Right lobe of liver (tissue), 6 donors: ENCODE results near the gene MCF2L2. TPM values are rescaled to one million over a fixed set of nuclear protein-coding genes. Genes with fewer than 3 reads are reported as not detected.
A peak's percentile ranks its signal among the peaks of the same experiment; 100 is the strongest.
"Not testable (repeated sequence)": the region's sequence is repeated elsewhere in the genome, so short reads cannot be mapped to it uniquely, and the experiment has no call there.

Experiments
- ATAC-seq, 4 donors: fragments of 200-7000 bp; cut with Tn5 transposase; one replicate each; pipeline ENCODE4 v1.9.1; 2020; ENCODE audit warnings: mild to moderate bottlenecking in 4 of 4, moderate library complexity in 4 of 4
- DNase-seq, 3 donors: peaks; one replicate each; pipeline ENCODE4 v3.0.0-alpha.2; 2020
- H3K27ac ChIP-seq, 3 donors: fragments of 200-600 bp; one replicate each; pipeline ENCODE4 v1.8.0; 2022
- H3K27me3 ChIP-seq, 2 donors: fragments of 200-600 bp; one replicate each; pipeline ENCODE4 v1.8.0; 2022
- H3K36me3 ChIP-seq, 4 donors: fragments of 200-600 bp; sonication (generic) in 1 of 4; one replicate each; pipeline versions ENCODE4 v1.5.1 to v1.8.0; 2017 to 2022; ENCODE audit warnings: control low read depth in 1 of 4
- H3K4me1 ChIP-seq, 4 donors: fragments of 200-600 bp; sonication (generic) in 1 of 4; one replicate each; pipeline versions ENCODE4 v1.5.1 to v1.8.0; 2017 to 2022; ENCODE audit warnings: control low read depth in 1 of 4
- H3K4me3 ChIP-seq, 3 donors: fragments of 200-600 bp; one replicate each; pipeline ENCODE4 v1.8.0; 2022
- H3K9me3 ChIP-seq, 4 donors: fragments of 200-600 bp; sonication (generic) in 1 of 4; one replicate each; pipeline versions ENCODE4 v1.5.1 to v1.8.0; 2017 to 2022; ENCODE audit warnings: control low read depth in 1 of 4
- POLR2A ChIP-seq: fragments of 450-650 bp; IDR thresholded peaks from one replicate; pipeline ENCODE4 v1.6.1; 2017; ENCODE audit warnings: antibody characterized with exemption, mild to moderate bottlenecking
- WGBS: methylation state at CpG from one replicate; pipeline ENCODE4 v1.1.6; 2018; ENCODE audit warnings: low coverage, low lambda C conversion rate; ENCODE audit not compliant: insufficient coverage; ENCODE audit errors: missing lambda C conversion rate; 5-methylcytosine and 5-hydroxymethylcytosine counted together
- intact Hi-C, 2 donors: fragments of 100-400 bp; cut with DNase I; formaldehyde crosslinking; loops; one replicate each; pipeline versions ENCODE4 v1.11.2 to v1.14.1; 2022
- total RNA-seq, 6 experiments: library from RNA; depleted of rRNA in 2 of 6; stranded (reverse); fragments of >200 nt in 2 of 6; fragmentation: NEBNext Ultra II Directional in 3 of 6; extraction: Animal tissue kit (Norgen Biotek cat#: 25700) in 3 of 6; gene quantifications; one replicate each; pipeline versions ENCODE4 v1.1.0 to v1.2.4, GENCODE V29; 2016 to 2023
- TF ChIP-seq, protein P1 (sequence below), 4 donors: fragments of 200-600 bp in 3 of 4; fragments of 450-650 bp in 1 of 4; IDR thresholded peaks; one replicate each; pipeline versions ENCODE4 v1.5.1 to v1.8.0; 2016 to 2022; ENCODE audit warnings: antibody characterized with exemption in 4 of 4, mild to moderate bottlenecking in 2 of 4
- donor health status: DM: no; HTN: yes; CAD: no.
- donor health status: DM: no; HTN: no; CAD: no.
- donor health status: DM: no; HTN: no; CAD: no.
- donor health status: DM: no; HTN: yes; CAD: no.
- donor health status: DM: no; HTN: yes; CAD: no.

The MCF2L2 gene
- total RNA-seq, 6 experiments from 2014 or later, result 0.07 to 0.19 (median 0.17) TPM; not detected in 1

DNA sequence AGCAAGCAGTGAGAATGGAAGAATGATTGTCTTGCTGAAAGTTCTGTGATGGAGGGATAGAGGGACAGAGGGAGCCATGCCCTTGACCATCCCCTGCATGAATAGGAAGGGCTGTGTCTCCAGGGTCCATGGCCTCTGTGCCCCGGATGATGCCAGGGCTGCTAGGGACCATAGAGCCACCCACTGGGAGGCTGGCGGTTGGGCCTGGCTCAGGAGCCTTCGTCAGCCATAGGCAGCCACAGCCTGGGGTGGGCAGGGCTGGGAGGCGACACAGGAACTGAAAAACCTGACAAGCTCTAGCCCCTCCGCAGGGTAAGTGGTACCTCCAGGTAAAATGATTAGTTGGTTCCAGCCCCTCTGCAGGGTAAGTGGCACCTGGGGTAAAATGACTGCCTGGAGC, 246.8 kb downstream of the MCF2L2 start:
- intact Hi-C loops, result loop anchor here (5.0 to 10.0 kb wide), 2 partner anchors 57 to 206 kb away; no protein-coding TSS in a partner anchor
- 100% methylated on average over 1 of the region's 5 CpGs for WGBS
- DNase-seq, result peak in 1 of 3 donors; percentile 39
- no peaks in the 10 kb centered on the region for H3K36me3 ChIP-seq
- peaks cover 5 to 13% of the 10 kb centered on the region in 2 donors for H3K27me3 ChIP-seq
- TF ChIP-seq POLR2A, result no peak
- TF ChIP-seq, protein P1, sequence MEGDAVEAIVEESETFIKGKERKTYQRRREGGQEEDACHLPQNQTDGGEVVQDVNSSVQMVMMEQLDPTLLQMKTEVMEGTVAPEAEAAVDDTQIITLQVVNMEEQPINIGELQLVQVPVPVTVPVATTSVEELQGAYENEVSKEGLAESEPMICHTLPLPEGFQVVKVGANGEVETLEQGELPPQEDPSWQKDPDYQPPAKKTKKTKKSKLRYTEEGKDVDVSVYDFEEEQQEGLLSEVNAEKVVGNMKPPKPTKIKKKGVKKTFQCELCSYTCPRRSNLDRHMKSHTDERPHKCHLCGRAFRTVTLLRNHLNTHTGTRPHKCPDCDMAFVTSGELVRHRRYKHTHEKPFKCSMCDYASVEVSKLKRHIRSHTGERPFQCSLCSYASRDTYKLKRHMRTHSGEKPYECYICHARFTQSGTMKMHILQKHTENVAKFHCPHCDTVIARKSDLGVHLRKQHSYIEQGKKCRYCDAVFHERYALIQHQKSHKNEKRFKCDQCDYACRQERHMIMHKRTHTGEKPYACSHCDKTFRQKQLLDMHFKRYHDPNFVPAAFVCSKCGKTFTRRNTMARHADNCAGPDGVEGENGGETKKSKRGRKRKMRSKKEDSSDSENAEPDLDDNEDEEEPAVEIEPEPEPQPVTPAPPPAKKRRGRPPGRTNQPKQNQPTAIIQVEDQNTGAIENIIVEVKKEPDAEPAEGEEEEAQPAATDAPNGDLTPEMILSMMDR (IDR thresholded peaks at IDR 0.05), result no peak
- ATAC-seq, result no peak
- no peaks in the 10 kb centered on the region for H3K9me3 ChIP-seq
- H3K4me3 ChIP-seq, result no peak overlapping the region
- H3K27ac ChIP-seq, result no peak overlapping the region
- peaks cover 0 to 8% (median 0%) of the 10 kb centered on the region in 4 donors for H3K4me1 ChIP-seq

DNA sequence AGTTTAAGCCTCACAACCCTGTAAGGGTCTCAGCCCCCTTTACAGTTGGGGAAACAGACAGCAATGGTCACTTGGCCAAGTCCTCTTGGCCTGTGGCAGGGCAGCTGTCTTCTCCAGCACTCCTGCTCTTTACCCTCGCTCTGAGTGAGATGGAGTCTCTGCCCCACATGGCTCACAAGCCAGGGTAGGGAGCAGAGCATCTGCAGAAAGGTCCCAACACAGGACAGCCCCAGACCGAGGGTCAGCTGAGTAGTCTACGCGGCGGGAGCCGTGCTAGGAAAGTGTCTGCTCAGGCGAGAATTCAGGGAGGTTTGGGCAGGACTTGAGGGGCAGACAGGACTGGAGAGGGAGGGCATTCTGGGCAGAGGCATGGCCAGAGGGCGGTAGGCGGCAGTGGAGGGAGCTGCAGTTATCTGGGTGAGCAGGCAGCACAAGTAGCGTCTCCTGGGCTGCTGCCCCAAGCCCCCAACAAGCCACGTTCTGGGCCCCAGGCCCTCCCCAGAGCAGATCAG, 247.6 kb downstream of the MCF2L2 start:
- 63% methylated on average over 5 of the region's 11 CpGs for WGBS
- Histone ChIP-seq H3K4me1 (peaks cover 0 to 8% (median 0%) of the 10 kb centered on the region in 4 donors), H3K36me3 (no peaks in the 10 kb centered on the region), H3K9me3 (no peaks in the 10 kb centered on the region), H3K27me3 (peaks cover 6 to 13% of the 10 kb centered on the region in 2 donors), H3K4me3 (no peak overlapping the region), H3K27ac (no peak overlapping the region)
- TF ChIP-seq, protein P1 (IDR thresholded peaks at IDR 0.05), result no peak
- no peak for TF ChIP-seq POLR2A
- intact Hi-C loops, result loop anchor here (5.0 to 10.0 kb wide), 2 partner anchors 56 to 206 kb away; no protein-coding TSS in a partner anchor
- DNase-seq (peak in 1 of 3 donors; percentile 36), ATAC-seq (no peak)

DNA sequence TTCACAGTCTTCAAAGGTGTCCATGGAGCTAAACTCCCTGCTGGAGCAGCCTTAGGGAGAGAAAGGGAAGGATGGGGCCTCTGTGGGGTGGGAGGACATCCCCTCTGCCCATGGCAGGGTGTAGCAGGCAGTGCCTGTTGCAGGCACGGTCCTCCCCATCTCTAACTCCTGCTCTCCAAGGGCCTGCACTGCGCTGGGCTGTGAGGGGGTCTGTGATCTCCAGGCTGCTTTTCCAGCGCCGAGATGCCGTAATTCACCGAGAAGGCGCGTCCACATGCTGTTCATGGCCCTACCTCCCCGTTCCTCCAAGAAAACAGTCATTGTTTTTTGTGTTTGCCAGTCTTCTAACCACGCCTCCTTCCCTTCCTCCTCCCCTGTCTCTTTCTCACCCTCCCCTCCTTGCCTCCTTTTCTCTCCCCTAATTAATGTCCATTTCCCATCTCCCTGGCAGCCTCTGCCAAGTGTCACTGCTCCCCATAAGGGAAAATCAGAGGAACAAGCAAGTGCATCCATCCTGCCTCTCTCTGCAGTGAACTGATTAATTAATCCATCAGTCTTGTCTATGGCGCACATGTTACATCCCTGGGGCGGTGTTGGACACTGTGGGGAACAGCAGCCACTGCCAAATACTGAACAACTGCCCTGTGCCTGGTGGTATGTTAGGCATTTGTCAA, 248.2 kb downstream of the MCF2L2 start:
- no peaks in the 10 kb centered on the region for H3K9me3 ChIP-seq
- TF ChIP-seq POLR2A, result no peak
- TF ChIP-seq, protein P1 (IDR thresholded peaks at IDR 0.05), result no peak
- ATAC-seq (peak in 1 of 4 donors; percentile 15), DNase-seq (peak in 1 of 3 donors; percentile 25)
- H3K27ac ChIP-seq, result no peak overlapping the region
- peaks cover 0 to 8% (median 0%) of the 10 kb centered on the region in 4 donors for H3K4me1 ChIP-seq
- no CpG with 5 or more reads among the region's 12 CpGs for WGBS
- H3K27me3 ChIP-seq, result peaks cover 6 to 13% of the 10 kb centered on the region in 2 donors
- no peak overlapping the region for H3K4me3 ChIP-seq
- no peaks in the 10 kb centered on the region for H3K36me3 ChIP-seq
- intact Hi-C loops, result loop anchor here (5.0 to 10.0 kb wide), 2 partner anchors 55 to 207 kb away; no protein-coding TSS in a partner anchor

DNA sequence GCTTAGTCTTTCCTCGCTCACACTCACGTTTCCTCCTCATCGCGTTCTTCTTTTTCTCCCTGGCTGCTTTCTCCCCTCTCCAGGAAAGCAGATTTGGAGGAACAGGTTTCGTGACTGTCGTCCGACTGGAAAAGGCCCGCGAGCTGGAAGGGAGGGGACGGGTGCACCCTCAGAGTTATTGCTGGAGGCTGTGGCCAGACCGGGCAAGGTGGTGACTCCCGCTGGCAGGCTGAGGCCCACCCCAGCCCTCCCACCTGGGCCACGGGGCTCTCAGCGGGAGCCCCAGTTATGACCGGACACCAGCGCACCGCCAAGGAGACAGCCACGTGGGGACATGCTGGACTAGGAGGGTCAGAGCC, 248.9 kb downstream of the MCF2L2 start:
- H3K27ac ChIP-seq, H3K36me3 ChIP-seq, intact Hi-C loops, H3K4me1 ChIP-seq, H3K9me3 ChIP-seq, DNase-seq: not testable (repeated sequence)
- 20% methylated on average over 16 of the region's 18 CpGs for WGBS
- ATAC-seq, result peak; percentile 7 to 19 (median 12)
- Histone ChIP-seq H3K4me3 (peak overlapping the region; percentile 26 to 38 (median 26)), H3K27me3 (peaks cover 6 to 13% of the 10 kb centered on the region in 2 donors)
